ENCODE results near the gene ZNF385D. TPM values are rescaled to one million over a fixed set of nuclear protein-coding genes. Genes with fewer than 3 reads are reported as not detected.

Gene ZNF385D
- total RNA-seq, 2 experiments from 2014 or later = not detected

DNA sequence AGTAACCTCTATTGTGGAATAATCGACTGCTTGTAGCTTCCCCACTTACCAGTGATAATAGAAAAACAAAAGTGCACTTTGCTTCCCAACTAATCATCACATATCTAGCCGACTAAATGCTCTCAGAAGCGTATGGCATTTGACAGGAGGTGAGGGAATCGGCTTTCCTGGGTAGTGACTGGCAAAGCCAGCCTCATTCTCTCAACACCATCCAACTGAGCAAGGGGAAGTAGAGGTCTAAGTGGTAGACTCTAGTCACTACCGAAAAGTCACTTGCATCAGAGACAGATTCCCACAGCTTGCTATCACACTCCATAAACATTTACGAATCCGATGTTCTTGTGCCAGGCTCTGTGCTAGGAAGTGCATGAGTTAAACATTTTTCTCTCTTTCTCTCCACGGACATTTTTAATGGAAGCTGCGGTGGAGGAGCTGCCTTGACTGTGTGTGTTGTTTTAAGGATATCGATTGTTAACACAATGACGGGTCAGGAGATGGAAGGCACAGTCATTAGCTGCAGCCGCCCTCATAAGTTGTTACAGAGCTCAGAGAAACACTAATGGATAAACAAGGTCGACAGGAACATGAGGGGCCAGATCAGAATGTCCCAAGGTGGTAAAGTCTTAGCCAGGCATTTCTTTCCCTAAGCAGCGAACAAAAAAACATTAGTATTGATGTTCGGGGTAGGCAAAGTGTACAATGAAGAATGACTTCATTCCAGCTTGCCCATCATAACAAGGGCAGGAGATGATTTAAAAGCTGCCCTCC, 11.9 kb downstream of the ZNF385D start:
- peaks cover 12% of the 10 kb centered on the region for H3K9me3 Mint-ChIP-seq
- H3K4me3 Mint-ChIP-seq = no peak overlapping the region
- H3K4me1 Mint-ChIP-seq = no peaks in the 10 kb centered on the region
- no peak for DNase-seq
- POLR2A ChIA-PET = no interaction called here
- no peaks in the 10 kb centered on the region for H3K27me3 Mint-ChIP-seq
- H3K27ac Mint-ChIP-seq = no peak overlapping the region
- CTCF ChIA-PET = no interaction called here
- H3K36me3 Mint-ChIP-seq (ENCODE audit: low read depth) = no peaks in the 10 kb centered on the region

DNA sequence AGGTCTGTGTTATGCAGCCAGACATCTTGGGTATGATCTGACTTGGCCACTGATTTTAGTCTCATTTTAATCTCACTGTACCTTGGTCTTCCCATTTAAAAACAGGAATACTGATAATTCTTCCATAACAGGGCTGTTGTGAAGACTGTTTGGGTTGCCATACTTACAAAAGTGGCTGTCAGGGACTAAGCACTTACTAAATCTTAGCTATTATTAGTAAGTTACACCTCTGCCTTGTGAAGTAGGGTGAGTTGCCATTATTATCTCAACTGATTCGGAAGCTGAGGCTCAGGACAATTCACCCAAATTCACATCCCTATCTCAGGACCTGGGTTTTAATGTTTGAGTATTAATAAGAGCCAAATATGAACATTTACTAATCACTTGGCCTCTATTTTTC, 12.7 kb downstream of the ZNF385D start:
- no peaks in the 10 kb centered on the region for H3K27me3 Mint-ChIP-seq
- no peak for DNase-seq
- ChIA-PET POLR2A (no interaction called here), CTCF (no interaction called here)
- peaks cover 12% of the 10 kb centered on the region for H3K9me3 Mint-ChIP-seq
- H3K4me3 Mint-ChIP-seq = no peak overlapping the region
- H3K36me3 Mint-ChIP-seq (ENCODE audit: low read depth) = no peaks in the 10 kb centered on the region
- no peaks in the 10 kb centered on the region for H3K4me1 Mint-ChIP-seq
- no peak overlapping the region for H3K27ac Mint-ChIP-seq

DNA sequence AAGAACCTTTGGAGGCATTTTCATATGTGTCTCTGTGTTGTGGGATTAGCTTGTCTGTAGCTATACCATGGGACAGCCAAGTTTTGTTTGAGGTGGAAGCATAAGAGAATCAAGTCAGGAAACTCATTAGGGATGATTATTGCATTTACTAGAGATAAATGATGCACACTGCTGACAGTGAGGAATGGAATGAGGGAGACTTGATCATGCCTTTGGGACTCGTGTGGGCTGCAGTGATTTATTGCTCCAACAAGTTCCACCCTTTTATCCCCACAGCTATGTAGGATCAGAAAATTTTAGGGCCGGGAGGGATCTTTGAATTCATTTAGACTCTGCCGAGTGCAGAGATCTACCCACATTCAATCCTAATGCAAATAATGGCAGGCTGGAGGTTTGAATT, 16.3 kb downstream of the ZNF385D start:
- Mint-ChIP-seq H3K4me1 (no peaks in the 10 kb centered on the region), H3K27me3 (no peaks in the 10 kb centered on the region), H3K27ac (no peak overlapping the region), H3K9me3 (peaks cover 15% of the 10 kb centered on the region), H3K36me3 (ENCODE audit: low read depth) (no peaks in the 10 kb centered on the region), H3K4me3 (no peak overlapping the region)
- no peak for DNase-seq
- CTCF ChIA-PET = no interaction called here
- POLR2A ChIA-PET = no interaction called here

DNA sequence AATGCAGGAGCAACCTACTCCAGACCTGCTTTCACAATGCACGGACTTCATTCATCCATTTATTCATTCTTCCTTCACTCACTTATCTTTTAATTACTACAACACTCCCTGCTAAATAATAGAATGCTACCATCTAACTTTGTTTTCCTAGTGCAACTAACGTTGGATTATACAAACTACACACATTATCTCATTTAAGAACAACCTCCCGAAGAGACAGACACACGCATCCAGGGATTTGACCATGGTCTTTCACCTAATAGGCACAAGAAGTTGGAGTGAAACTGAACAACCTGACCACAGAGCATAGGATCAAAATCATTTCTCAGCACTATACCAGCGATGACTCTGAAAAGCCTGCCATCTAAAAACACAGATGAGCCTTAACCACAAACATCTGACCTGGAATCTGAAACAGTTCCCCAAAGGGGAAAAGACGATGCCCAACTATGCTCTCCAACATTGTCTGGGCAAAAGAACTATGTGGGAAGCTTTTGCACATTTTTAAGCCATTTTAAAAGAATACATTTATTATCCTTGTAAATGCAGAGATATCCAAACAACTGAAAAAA, 21.0 kb downstream of the ZNF385D start:
- H3K36me3 Mint-ChIP-seq (ENCODE audit: low read depth) = no peaks in the 10 kb centered on the region
- no peaks in the 10 kb centered on the region for H3K4me1 Mint-ChIP-seq
- POLR2A ChIA-PET = no interaction called here
- CTCF ChIA-PET = no interaction called here
- no peak overlapping the region for H3K4me3 Mint-ChIP-seq
- no peaks in the 10 kb centered on the region for H3K27me3 Mint-ChIP-seq
- DNase-seq = no peak
- no peak overlapping the region for H3K27ac Mint-ChIP-seq
- peaks cover 12% of the 10 kb centered on the region for H3K9me3 Mint-ChIP-seq

DNA sequence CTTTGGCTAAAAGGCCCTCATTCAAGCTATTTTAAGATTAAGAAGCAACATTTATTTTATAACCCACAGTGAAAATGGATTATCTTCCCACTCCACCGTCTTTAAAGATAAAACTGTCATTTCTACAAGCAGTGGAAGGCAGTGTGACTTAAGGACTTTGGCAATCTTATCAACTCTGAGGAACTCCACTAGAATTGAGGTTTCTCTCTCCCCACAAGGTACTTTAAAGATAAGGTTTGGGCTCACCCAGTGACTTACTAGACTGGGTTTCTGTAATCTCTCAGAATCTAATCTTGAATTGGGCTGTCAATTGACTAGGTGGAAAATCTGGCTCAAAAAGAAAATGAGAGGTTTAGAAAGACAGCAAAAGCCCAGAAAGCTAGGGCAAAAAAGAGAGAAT, 21.7 kb downstream of the ZNF385D start:
- POLR2A ChIA-PET = no interaction called here
- Mint-ChIP-seq H3K36me3 (ENCODE audit: low read depth) (no peaks in the 10 kb centered on the region), H3K4me3 (no peak overlapping the region), H3K4me1 (no peaks in the 10 kb centered on the region), H3K27ac (no peak overlapping the region), H3K9me3 (peaks cover 5% of the 10 kb centered on the region), H3K27me3 (no peaks in the 10 kb centered on the region)
- CTCF ChIA-PET = no interaction called here
- DNase-seq = no peak

DNA sequence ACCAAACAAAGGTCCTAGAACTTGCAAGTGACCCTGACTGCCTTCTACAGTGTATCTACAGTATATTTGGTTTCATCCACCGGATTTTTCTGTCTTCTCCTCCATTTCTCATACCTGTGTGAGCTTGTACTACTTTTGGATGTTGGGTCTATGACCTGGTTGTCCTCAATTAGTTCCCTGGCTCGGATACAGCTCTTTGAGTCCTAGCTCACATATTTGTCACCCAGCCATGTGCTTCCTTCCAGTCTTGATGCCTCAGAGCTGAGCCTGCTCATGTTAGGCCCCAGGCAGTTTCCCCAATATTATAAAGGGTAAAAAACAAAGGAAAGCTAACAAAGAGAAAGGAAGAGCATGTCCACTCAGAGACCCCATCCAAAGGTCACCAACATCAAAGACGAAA, 28.2 kb downstream of the ZNF385D start:
- Mint-ChIP-seq H3K27ac (no peak overlapping the region), H3K36me3 (ENCODE audit: low read depth) (no peaks in the 10 kb centered on the region), H3K9me3 (peaks cover 12% of the 10 kb centered on the region), H3K4me3 (no peak overlapping the region), H3K4me1 (no peaks in the 10 kb centered on the region), H3K27me3 (no peaks in the 10 kb centered on the region)
- POLR2A ChIA-PET = no interaction called here
- CTCF ChIA-PET = no interaction called here
- DNase-seq = no peak

DNA sequence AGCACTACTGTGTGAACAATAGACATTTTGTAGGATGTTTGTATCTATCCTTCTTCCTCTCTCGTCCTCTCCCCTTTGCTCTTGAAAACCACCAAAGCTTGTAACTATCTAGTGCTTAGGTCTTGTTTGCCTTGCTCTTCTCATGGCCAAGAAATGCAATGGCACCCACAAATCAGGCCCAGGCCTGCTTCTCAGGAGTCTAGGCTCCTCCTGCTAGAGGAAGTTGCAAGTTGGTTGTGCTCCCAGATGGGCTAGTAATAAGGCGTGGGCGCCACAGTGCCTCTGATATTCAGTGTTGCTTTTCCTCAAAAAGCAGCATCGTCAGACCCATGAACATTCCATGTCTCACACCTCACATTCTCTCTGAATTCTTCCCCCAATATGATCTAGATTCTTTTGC, 28.7 kb downstream of the ZNF385D start:
- ChIA-PET CTCF (no interaction called here), POLR2A (no interaction called here)
- H3K4me1 Mint-ChIP-seq = no peaks in the 10 kb centered on the region
- no peak overlapping the region for H3K4me3 Mint-ChIP-seq
- DNase-seq = no peak
- H3K9me3 Mint-ChIP-seq = peaks cover 12% of the 10 kb centered on the region
- no peaks in the 10 kb centered on the region for H3K36me3 Mint-ChIP-seq (ENCODE audit: low read depth)
- no peak overlapping the region for H3K27ac Mint-ChIP-seq
- no peaks in the 10 kb centered on the region for H3K27me3 Mint-ChIP-seq

DNA sequence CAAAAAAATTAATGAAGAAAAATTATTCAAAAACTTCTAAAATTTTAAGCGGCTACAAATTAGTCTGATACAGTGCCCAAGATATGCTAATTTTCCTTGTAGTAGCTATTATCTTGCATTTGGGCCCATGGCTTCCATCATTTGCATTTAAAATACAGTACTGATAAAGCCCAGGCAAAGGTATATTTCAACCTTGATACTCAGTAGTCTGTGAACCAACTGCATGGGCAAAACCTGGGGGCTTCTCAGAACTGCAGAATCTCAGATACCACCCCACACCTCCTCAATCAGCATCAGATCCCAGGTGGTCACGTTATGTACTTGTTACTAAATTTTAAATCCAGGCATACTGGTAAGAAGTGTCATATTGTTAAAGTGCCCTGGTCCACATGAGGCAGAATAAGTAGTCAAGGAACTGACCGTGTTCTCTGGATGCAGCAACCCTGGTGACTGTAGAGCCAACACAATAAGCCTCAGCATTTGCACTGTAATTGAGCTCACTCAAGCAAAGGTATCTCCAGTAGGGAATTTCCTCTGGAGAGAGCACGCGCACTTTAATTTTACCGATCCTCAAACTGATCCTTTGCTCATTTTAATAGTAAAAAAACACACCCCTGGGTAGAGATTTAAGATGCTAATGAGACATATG, 31.9 kb downstream of the ZNF385D start:
- Mint-ChIP-seq H3K27ac (no peak overlapping the region), H3K4me3 (no peak overlapping the region), H3K9me3 (peaks cover 21% of the 10 kb centered on the region), H3K36me3 (ENCODE audit: low read depth) (no peaks in the 10 kb centered on the region), H3K27me3 (no peaks in the 10 kb centered on the region), H3K4me1 (no peaks in the 10 kb centered on the region)
- no peak for DNase-seq
- ChIA-PET CTCF (no interaction called here), POLR2A (no interaction called here)

DNA sequence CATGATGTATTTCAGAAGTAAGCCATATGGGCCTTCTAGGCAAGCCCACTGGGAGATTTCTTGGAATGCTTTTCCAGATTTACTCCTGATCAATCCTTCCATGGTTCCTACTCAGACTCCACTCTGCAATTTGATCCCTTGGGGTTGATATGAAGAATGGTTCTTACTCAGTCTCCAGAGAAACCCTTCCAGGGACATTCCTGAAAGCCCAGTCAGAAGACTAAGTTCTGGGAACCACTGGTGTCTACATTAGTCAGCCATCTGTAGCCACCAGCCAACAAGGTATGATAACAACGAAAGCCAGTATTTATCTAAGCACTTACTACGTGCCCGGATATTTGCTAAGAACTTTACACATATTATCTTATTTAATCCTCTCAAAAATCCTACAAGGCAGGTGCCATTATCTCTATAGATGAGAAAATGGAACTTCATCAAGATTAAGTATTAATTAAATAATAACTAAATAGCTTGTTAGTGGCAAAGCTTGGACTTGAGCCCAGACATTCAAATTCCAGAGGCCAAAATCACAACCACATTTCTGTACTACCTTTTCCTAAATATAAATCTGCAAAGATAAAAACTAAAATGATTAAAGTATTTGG, 32.7 kb downstream of the ZNF385D start:
- no peak overlapping the region for H3K4me3 Mint-ChIP-seq
- CTCF ChIA-PET = no interaction called here
- no peaks in the 10 kb centered on the region for H3K4me1 Mint-ChIP-seq
- no peaks in the 10 kb centered on the region for H3K27me3 Mint-ChIP-seq
- H3K36me3 Mint-ChIP-seq (ENCODE audit: low read depth) = no peaks in the 10 kb centered on the region
- H3K9me3 Mint-ChIP-seq = peaks cover 21% of the 10 kb centered on the region
- no peak for DNase-seq
- POLR2A ChIA-PET = no interaction called here
- no peak overlapping the region for H3K27ac Mint-ChIP-seq

DNA sequence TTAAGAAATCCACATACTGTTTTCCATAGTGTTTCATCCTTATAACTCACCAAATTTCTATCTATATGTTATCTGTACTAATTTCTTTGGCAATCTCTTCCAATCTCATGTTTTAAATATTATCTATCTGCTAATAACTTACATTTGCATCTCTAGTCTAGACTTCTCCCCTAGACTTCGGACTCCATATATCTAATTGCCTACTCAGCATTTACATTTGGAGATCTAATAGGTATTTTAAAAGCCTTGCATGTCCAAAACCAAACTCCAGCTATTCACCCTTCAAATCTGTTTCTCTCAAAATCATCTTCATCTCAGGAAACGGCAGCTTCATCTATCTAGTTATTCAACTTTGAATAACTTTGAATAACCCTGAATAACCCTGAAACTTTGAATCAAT, 35.3 kb downstream of the ZNF385D start:
- Mint-ChIP-seq H3K27me3 (no peaks in the 10 kb centered on the region), H3K36me3 (ENCODE audit: low read depth) (no peaks in the 10 kb centered on the region), H3K27ac (no peak overlapping the region), H3K4me3 (no peak overlapping the region), H3K4me1 (no peaks in the 10 kb centered on the region), H3K9me3 (peaks cover 15% of the 10 kb centered on the region)
- ChIA-PET POLR2A (no interaction called here), CTCF (no interaction called here)
- no peak for DNase-seq

DNA sequence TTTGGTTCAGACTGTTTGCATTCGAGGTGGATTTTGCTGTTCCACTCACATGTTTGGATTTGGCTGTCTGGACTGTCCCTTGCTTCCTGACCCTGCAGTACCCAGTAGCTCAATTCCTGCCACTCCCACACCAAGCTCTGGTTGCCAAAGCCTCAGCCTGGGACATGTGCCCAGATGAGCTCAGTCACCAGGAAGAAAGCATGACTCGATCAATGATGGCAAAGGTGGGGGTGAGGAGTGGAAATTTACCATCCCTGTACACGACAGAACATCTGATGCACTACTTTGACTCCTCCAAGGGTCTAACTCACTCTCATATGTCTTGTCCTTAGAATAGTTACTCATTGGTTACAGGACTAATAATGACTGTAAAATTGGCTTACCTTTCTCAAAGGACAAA, 45.2 kb downstream of the ZNF385D start:
- Mint-ChIP-seq H3K27me3 (no peaks in the 10 kb centered on the region), H3K36me3 (ENCODE audit: low read depth) (no peaks in the 10 kb centered on the region), H3K4me3 (no peak overlapping the region), H3K9me3 (peaks cover 9% of the 10 kb centered on the region), H3K4me1 (no peaks in the 10 kb centered on the region), H3K27ac (no peak overlapping the region)
- no peak for DNase-seq
- ChIA-PET CTCF (no interaction called here), POLR2A (no interaction called here)

DNA sequence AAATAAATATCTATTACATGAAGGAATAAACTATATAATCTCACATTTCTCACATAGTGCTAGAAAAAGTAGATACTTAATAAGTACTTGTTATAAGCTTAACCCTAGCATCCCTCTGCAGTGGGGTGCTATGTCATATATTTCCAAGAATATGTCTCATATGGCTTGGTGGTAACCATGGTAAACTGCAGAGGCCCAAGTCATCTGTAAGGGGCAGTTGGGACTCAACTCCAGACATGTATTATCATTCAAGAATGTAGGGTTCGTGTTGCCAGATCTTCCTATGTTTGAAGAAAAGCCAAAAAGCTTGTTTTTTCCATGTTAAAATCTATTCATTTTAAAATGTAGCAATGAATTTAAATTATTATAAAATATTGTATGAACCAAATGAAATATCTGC, 46.2 kb downstream of the ZNF385D start:
- Mint-ChIP-seq H3K27me3 (no peaks in the 10 kb centered on the region), H3K27ac (no peak overlapping the region), H3K4me3 (no peak overlapping the region), H3K4me1 (no peaks in the 10 kb centered on the region), H3K9me3 (peaks cover 9% of the 10 kb centered on the region), H3K36me3 (ENCODE audit: low read depth) (no peaks in the 10 kb centered on the region)
- DNase-seq = no peak
- POLR2A ChIA-PET = no interaction called here
- CTCF ChIA-PET = no interaction called here

DNA sequence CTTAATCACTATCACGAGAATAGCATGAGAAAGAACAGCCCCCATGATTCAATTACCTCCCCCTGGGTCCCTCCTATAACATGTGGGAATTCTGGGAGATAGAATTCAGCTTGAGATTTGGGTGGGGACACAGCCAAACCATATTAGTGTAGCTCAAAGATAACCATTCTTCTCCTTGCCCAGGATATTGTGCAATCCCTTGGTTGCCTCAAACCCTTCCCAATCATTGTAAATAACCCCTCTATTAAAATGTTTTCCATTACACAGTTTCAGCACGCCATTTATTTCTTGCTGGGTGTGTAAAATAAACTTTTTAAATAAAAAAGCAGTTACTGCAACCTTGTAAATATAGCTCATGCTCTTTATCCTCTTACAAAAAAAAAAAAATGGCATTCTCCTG, 47.7 kb downstream of the ZNF385D start:
- CTCF ChIA-PET = interaction anchor here (0.6 kb wide), 1 partner anchor 1714 kb away, joined by 3 read pairs; no protein-coding TSS in a partner anchor
- H3K4me1 Mint-ChIP-seq = no peaks in the 10 kb centered on the region

More for the DNA sequence above, 47.7 kb downstream of the ZNF385D start:
- H3K9me3 Mint-ChIP-seq = peaks cover 9% of the 10 kb centered on the region
- no peak overlapping the region for H3K4me3 Mint-ChIP-seq
- no peak overlapping the region for H3K27ac Mint-ChIP-seq
- POLR2A ChIA-PET = no interaction called here
- DNase-seq = no peak
- H3K36me3 Mint-ChIP-seq (ENCODE audit: low read depth) = no peaks in the 10 kb centered on the region
- H3K27me3 Mint-ChIP-seq = no peaks in the 10 kb centered on the region
